Activated naive CD8-positive, alpha-beta T cell (primary cell): ENCODE results near the gene APMAP.

ENCODE experiments used
- H3K27ac Mint-ChIP-seq: one replicate; pipeline ENCODE4 v1.8.0; 2021; ENCODE audit warnings: mixed read lengths
- H3K27me3 Mint-ChIP-seq: one replicate; pipeline ENCODE4 v1.8.0; 2021; ENCODE audit warnings: mixed read lengths
- H3K36me3 Mint-ChIP-seq: one replicate; pipeline ENCODE4 v1.8.0; 2021; ENCODE audit warnings: mixed read lengths
- H3K4me1 Mint-ChIP-seq: one replicate; pipeline ENCODE4 v1.8.0; 2021; ENCODE audit warnings: low read depth, mixed read lengths
- H3K4me3 Mint-ChIP-seq: one replicate; pipeline ENCODE4 v1.8.0; 2021; ENCODE audit warnings: mild to moderate bottlenecking, mixed read lengths
- H3K9me3 Mint-ChIP-seq: one replicate; pipeline ENCODE4 v1.8.0; 2021; ENCODE audit warnings: low read depth, mixed read lengths

APMAP gene

DNA sequence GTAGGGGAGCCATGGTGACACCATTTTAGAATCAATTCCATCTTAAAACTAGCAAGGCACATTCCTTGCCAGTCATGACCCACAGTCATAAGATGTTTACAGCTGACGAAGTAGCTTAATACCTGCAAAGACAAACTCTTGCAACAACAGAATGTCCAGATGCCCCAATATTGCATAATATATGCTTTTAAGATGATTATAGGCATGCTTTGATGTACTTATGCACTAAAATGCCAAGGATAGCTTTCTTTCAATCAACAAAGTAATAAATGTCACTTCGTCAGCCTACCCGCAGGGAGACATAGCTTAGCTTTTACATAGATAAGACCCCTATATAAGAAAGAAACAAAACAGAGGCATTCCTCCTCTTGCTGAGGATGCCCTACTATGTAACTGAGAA is 38.7 kb upstream of the APMAP start:
- Mint-ChIP-seq H3K9me3 (no peaks in the 10 kb centered on the region), H3K27ac (no peak overlapping the region), H3K4me3 (no peak overlapping the region)

DNA sequence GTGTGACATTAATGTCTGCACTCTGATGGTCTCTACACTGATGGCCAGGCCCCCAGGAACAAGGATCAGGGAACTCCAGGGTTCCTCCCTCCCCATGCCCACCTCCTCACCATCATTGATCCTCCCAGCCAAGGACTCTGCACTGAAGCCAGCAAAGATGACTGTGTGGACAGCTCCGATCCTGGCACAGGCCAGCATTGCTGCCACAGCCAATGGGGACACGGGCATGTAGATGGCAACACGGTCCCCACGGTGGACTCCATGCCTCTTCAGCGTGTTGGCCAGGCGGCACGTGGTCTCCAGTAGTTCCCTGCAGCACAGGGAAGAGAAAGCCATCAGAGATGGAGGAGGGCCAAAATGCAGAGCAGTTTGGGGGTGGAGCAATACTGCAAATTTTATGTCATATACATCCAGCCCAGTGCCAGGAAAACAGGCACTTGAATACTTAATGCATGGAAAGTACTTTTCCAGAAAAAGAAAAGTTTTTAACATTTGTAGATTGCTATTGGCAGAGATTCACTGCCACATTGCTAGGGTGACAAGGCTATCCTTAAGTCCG is 38.2 kb upstream of the APMAP start:
- Mint-ChIP-seq H3K27ac (no peak overlapping the region), H3K4me1 (peaks cover 30% of the 10 kb centered on the region), H3K9me3 (no peaks in the 10 kb centered on the region), H3K4me3 (no peak overlapping the region), H3K36me3 (peaks cover 9% of the 10 kb centered on the region), H3K27me3 (no peaks in the 10 kb centered on the region)

More for the DNA sequence above, 38.7 kb upstream of the APMAP start:
- H3K36me3 Mint-ChIP-seq, result peaks cover 9% of the 10 kb centered on the region
- H3K4me1 Mint-ChIP-seq, result peaks cover 34% of the 10 kb centered on the region
- no peaks in the 10 kb centered on the region for H3K27me3 Mint-ChIP-seq

DNA sequence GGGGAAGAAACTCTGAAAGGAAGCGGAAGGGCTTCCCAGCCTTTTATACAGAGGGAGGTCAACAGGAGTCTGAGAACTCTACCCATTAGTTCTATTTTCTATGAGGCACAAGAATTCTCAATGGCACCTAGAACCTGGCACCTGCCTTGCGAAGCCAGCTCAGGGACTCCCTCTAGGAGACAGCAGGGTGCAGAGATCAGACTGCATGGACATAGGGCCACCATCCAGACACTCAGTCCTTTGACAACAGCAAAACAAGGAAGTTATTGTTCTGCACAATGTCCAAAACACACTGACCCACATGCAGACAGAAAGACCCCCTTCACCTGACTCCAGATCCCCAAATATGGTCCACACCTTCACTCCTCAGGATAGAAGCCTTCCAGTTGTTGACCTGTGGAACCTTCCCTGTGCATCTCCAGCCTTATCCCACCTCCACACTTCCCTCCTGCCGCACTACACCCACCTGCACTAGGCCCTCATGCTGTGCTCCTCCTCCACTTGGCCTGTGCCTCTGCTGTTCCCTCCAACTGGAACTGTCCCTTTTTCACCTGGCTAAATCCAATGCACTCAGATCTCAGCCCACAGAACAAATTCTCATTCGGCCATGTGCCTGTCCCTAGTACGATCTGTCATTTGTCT is 37.6 kb upstream of the APMAP start:
- Mint-ChIP-seq H3K9me3 (no peaks in the 10 kb centered on the region), H3K27me3 (no peaks in the 10 kb centered on the region), H3K27ac (no peak overlapping the region), H3K36me3 (peaks cover 9% of the 10 kb centered on the region), H3K4me3 (no peak overlapping the region), H3K4me1 (peaks cover 25% of the 10 kb centered on the region)

DNA sequence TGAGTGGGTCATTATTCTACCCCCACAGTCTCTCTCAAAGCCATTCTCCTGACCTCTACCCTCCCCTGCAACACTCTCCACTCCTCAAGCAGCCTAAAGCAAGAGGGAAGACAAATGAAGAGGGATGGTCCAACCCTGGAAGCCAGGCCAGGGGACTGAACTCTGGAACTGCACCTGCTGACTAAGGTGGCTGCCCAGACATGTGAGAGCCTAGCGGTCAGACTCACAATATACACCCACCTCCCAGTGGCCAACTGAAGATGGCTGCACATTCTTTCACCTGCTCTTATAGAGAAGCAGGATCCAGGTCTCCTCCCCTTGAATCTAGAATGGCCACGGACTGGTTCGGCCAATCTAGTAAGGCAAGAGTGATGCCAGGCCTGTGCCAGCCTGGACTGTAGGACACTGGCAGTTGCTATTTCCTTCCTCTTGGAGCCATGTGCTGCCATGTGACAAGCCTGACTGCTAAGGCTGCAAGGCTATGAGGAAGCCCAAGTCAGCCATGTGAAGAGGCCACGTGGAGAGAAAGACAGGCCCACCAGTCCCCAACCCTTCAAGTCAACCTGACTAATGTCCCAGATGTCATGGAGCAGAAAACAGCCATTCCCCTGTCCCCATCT is 33.5 kb upstream of the APMAP start:
- Mint-ChIP-seq H3K4me1 (peaks cover 20% of the 10 kb centered on the region), H3K36me3 (peaks cover 9% of the 10 kb centered on the region), H3K27ac (no peak overlapping the region), H3K4me3 (no peak overlapping the region), H3K27me3 (no peaks in the 10 kb centered on the region), H3K9me3 (no peaks in the 10 kb centered on the region)

DNA sequence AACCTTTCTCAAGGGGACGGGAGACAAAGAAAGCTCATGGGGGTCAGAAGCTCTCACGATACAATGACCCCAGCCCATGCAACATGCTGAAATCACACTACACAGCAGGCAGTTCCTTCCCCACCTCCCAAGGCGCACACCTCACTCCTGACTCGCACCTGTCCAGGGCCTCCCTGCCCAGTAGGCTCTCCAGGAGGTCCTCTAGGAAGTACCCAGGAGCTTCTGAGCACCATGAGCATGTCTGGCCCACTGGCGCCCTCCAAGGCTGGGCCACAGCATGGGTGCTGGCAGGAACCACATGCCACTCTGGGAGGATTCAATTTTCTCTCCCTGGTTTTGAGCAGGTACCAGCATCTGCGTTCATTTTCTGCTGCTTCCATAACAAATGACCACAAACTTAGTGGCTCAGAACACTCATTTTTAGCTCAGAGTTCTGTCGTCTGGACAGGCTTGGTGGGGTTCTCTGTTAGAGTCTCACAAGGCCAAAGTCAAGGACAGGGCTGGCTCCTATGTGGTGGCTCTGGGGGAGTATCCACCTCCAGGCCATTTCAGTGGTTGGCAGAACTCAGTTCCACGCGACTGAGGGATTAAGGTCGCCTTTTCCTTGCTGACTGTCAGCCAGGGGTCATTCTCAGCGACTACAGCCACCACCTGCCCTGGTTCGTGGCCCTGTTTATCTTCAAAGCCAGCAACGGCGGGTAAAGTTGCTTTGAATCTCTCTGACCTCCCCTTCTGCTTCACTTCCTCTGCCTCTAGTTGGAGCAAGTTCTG is 32.7 kb upstream of the APMAP start:
- Mint-ChIP-seq H3K4me1 (peaks cover 17% of the 10 kb centered on the region), H3K9me3 (no peaks in the 10 kb centered on the region), H3K36me3 (peaks cover 7% of the 10 kb centered on the region), H3K27ac (no peak overlapping the region), H3K27me3 (no peaks in the 10 kb centered on the region), H3K4me3 (no peak overlapping the region)

DNA sequence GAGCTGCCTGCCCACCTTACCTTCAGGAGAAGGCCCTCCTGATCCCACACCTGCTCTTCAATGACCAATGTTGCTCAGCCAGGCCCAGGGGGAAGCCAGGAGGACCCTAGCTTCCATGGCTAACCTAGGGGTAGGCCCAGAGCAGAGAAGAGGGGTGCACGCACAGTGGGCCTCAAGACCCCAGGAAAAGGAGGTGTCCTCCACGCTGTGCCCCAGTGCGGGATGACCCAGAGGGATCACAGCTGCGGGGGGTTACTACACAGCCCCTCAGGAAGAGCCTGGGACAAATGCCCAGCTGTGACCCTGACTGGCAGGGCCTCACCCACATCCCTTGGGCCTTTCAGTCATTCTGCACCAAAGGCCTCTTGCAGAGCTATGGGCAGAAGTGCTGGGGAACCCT is 31.6 kb upstream of the APMAP start:
- Mint-ChIP-seq H3K27ac (no peak overlapping the region), H3K4me3 (no peak overlapping the region)

DNA sequence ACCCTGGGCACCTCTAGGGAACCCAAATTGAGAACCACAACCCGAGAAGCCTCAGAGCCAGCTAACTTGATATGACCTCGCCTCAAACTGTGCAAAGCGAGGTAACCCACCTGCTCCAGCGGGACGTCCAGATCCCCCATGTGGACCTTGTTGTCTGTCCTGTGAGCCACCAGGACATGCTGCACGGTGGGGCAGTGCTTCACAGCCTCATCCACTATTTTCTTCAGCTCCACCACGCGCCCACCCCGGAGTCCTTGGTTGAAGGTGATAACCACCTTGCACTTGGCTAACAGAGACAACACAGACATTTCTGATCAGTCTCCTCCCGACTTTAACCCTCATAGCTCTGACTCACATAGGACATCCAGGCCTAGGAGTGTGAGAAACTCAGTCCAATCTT is 30.8 kb upstream of the APMAP start:
- Mint-ChIP-seq H3K9me3 (no peaks in the 10 kb centered on the region), H3K36me3 (peaks cover 4% of the 10 kb centered on the region), H3K27ac (no peak overlapping the region), H3K4me1 (peaks cover 15% of the 10 kb centered on the region), H3K4me3 (no peak overlapping the region), H3K27me3 (no peaks in the 10 kb centered on the region)

More for the DNA sequence above, 31.6 kb upstream of the APMAP start:
- Mint-ChIP-seq H3K27me3 (no peaks in the 10 kb centered on the region), H3K4me1 (peaks cover 15% of the 10 kb centered on the region), H3K36me3 (peaks cover 4% of the 10 kb centered on the region), H3K9me3 (no peaks in the 10 kb centered on the region)

DNA sequence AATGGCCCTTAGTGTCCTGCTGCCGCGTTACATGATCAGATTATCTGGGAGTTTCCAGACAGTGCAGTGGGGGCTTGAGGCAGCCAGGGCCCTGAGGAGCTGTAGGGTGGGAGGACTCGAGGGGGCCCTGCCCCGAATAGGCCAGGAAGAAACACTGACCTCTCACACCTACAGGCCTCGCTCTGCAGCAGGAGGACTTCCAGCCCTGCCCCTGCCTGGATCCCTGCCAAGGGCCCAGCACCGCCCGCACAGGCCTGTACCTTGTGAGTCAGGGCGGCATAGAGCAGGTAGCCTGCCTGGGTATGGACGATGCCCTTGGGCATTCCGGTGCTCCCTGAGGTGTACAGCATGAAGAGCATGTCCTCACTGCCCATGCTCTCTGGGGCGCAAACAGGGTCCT is 30.1 kb upstream of the APMAP start:
- no peaks in the 10 kb centered on the region for H3K27me3 Mint-ChIP-seq
- no peaks in the 10 kb centered on the region for H3K9me3 Mint-ChIP-seq
- peaks cover 4% of the 10 kb centered on the region for H3K36me3 Mint-ChIP-seq

DNA sequence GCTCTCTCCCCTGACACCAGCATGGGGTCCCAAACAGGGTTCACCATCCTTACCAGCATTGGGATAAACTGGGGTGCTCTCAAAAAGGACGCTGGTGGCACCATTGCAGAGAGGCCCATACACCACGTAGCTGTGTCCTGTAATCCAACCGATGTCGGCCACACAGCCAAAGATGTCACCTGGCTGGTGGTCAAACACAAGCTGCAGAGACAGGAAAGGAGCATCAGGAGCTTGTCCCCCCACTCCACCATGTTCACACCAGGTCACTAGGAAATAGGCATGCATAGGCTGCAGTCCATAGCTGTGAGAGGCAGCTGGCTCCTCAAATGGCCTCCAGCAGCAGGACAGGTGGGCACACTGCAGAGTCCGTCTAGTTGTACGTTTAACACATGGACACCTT is 28.8 kb upstream of the APMAP start:
- no peak overlapping the region for H3K4me3 Mint-ChIP-seq
- H3K27me3 Mint-ChIP-seq, result no peaks in the 10 kb centered on the region
- H3K27ac Mint-ChIP-seq, result no peak overlapping the region
- H3K9me3 Mint-ChIP-seq, result no peaks in the 10 kb centered on the region
- H3K4me1 Mint-ChIP-seq, result peaks cover 4% of the 10 kb centered on the region
- H3K36me3 Mint-ChIP-seq, result no peaks in the 10 kb centered on the region

More for the DNA sequence above, 30.1 kb upstream of the APMAP start:
- H3K4me3 Mint-ChIP-seq, result no peak overlapping the region
- H3K4me1 Mint-ChIP-seq, result peaks cover 15% of the 10 kb centered on the region
- no peak overlapping the region for H3K27ac Mint-ChIP-seq

DNA sequence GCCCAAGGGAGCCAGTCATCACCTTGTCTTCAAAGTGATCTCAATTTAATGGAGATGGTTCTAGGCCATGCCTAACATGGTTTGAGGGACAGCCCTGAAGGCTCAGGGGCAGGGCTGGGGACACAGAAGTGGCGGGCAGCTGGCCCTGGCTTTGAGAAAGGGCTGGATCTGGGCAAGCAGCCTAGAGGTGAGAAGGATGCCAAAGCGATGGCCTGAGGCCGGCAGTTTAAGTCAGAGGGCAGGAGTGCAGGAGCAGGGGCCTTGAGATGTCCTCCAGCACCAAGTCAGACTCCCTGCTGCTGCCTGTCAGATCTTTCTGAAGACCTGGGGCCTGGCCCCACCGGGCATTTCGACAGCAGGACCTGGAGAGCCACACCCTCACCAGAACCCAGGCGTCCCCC is 28.4 kb upstream of the APMAP start:
- Mint-ChIP-seq H3K9me3 (no peaks in the 10 kb centered on the region), H3K36me3 (no peaks in the 10 kb centered on the region), H3K4me3 (no peak overlapping the region), H3K27ac (no peak overlapping the region), H3K4me1 (peaks cover 2% of the 10 kb centered on the region), H3K27me3 (no peaks in the 10 kb centered on the region)

DNA sequence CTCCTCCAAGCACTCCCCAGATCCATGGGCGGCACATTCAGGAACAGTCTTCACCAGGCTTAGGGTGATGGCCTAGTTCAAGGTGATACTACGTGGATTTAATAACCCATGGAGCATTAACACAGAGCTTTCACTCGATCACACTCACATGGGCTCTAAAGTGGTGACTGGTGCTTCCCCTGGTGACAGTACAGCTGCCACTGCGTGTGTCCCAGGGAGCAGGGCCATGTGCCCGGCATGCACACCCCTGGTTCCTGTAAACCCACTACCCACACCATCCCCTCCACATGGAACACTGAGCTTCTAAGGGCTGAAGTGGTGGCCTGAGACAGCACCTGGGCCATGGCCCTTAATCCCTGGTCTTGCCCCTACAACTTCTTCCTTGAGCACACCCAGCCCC is 27.8 kb upstream of the APMAP start:
- H3K27ac Mint-ChIP-seq, result no peak overlapping the region
- no peaks in the 10 kb centered on the region for H3K36me3 Mint-ChIP-seq
- no peaks in the 10 kb centered on the region for H3K9me3 Mint-ChIP-seq
- H3K4me1 Mint-ChIP-seq, result peaks cover 2% of the 10 kb centered on the region
- no peaks in the 10 kb centered on the region for H3K27me3 Mint-ChIP-seq
- H3K4me3 Mint-ChIP-seq, result no peak overlapping the region

DNA sequence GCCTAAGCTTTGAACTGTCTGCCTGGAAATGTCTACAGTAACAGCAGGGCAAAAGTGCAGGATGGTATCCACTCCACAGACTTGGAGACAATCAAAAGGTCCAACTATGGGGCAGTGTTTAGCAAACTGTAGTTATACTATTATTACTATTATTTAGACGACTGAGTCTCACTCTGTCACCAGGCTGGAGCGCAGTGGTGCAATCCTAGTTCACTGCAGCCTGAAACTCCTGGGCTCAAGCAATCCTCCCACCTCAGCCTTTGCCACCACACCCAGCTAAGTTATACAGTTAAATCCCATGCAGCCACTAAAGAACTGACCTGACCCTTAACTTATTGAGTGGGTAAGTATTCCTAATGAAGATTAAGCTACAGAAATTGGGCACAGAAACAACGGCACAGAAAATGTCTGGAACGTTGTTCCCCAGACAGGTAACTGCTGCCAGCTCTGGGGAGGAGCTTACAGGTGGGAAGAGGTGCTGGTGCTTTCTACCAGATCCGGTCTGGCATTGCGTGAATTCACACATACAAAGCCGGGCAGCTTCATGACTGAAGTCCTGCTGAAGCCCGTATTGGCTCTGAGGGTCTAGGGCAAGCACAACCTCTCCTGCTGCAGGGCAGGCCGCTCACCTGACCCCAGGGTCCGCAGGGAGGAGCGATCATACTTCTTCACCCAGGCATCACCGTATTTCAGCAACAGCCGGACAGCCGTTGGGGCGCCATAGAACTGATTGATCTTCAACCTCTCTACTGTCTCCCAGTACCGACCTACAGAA is 27.0 kb upstream of the APMAP start:
- no peaks in the 10 kb centered on the region for H3K27me3 Mint-ChIP-seq
- H3K36me3 Mint-ChIP-seq, result no peaks in the 10 kb centered on the region
- peaks cover 2% of the 10 kb centered on the region for H3K4me1 Mint-ChIP-seq
- no peaks in the 10 kb centered on the region for H3K9me3 Mint-ChIP-seq
- no peak overlapping the region for H3K27ac Mint-ChIP-seq
- H3K4me3 Mint-ChIP-seq, result no peak overlapping the region

DNA sequence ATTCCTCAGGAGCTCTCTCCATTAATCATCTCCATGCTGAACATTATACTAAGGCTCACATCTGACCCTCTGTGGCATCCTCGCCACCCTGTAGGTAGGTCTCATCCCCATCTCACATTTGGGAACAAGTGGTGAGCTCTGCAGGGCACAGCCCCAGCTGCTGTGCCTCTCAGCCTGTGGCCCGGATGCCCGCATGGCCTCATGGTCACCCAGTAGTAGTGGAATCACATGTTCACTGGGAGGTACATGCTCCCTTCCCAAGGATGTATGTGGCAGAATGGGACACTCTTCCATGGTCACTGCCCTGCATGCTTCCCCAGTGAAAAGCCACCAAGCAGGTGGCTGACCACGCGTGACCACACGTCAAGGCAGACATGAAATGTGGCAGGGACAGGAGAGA is 26.3 kb upstream of the APMAP start:
- no peaks in the 10 kb centered on the region for H3K36me3 Mint-ChIP-seq
- H3K27ac Mint-ChIP-seq, result no peak overlapping the region
- H3K4me3 Mint-ChIP-seq, result no peak overlapping the region
- no peaks in the 10 kb centered on the region for H3K27me3 Mint-ChIP-seq
- no peaks in the 10 kb centered on the region for H3K9me3 Mint-ChIP-seq
- H3K4me1 Mint-ChIP-seq, result peaks cover 2% of the 10 kb centered on the region

DNA sequence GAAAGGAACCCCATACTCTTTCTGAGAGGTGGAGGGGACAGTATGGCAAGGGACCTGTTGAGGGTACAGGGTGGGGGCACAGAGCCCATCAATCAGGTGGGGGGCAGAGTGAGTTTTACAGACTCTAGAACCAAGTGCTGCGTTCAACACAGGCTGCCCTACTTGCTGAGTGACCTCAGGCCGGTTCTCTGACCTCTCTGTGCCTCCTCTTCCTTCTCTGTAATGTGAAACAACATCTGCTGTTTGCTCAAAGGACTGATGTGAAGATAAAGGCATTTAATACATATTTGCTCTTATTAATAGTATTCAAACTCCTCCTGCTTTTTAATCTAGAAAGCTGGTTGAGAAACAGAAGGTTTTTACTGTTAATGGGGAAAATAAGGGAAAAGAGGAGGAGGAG is 25.9 kb upstream of the APMAP start:
- Mint-ChIP-seq H3K36me3 (no peaks in the 10 kb centered on the region), H3K4me1 (no peaks in the 10 kb centered on the region), H3K9me3 (no peaks in the 10 kb centered on the region), H3K27ac (no peak overlapping the region), H3K4me3 (no peak overlapping the region), H3K27me3 (no peaks in the 10 kb centered on the region)
